HG03469 (cell line): Measurements from ENCODE around the gene USP32.
"Not testable (repeated sequence)": the region's sequence is repeated elsewhere in the genome, so short reads cannot be mapped to it uniquely, and the experiment has no call there.

ENCODE experiments used
- ATAC-seq: cut with Tn5 transposase; IDR thresholded peaks from one replicate; pipeline ENCODE4 v1.9.1; 2021; ENCODE audit warnings: mild to moderate bottlenecking, moderate library complexity, moderate number of reproducible peaks; ENCODE audit not compliant: unreplicated experiment

The USP32 gene

DNA sequence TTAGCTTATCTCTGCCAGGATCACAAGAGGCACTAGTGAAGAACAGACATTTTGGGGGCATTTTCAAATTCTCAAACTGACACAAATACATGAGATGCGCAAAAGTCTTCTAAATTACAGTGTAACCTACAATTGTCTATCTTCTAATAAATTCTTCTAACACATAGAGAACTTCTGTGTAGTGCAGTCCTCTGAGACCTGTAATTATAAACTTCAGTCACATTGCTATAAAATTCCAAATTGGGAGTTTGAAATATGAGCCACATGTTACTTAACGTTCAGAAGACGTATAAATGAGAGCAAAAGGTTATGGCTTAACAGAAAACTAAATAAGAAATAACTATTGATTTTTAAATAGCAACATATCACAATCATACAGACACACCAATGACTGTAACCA lies 12.5 kb downstream of the USP32 start:
- not testable (repeated sequence) for ATAC-seq

DNA sequence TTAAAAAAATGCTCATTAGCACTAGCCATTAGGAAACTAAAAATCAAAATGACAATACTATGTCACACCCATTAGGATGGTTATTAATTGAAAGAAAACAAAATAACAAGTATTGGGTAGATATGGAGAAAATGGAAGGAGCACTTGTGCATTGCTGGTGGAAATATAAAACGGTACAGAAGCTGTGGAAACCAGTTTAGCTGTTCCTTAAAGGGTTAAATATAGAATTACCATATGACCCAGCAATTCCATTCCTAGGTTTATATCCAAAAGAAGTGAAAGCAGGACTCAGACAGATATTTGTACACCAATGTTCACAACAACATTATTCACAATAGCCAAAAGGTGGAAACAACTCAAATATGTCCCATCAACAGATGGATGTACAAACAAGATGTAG lies 13.7 kb downstream of the USP32 start:
- not testable (repeated sequence) for ATAC-seq

DNA sequence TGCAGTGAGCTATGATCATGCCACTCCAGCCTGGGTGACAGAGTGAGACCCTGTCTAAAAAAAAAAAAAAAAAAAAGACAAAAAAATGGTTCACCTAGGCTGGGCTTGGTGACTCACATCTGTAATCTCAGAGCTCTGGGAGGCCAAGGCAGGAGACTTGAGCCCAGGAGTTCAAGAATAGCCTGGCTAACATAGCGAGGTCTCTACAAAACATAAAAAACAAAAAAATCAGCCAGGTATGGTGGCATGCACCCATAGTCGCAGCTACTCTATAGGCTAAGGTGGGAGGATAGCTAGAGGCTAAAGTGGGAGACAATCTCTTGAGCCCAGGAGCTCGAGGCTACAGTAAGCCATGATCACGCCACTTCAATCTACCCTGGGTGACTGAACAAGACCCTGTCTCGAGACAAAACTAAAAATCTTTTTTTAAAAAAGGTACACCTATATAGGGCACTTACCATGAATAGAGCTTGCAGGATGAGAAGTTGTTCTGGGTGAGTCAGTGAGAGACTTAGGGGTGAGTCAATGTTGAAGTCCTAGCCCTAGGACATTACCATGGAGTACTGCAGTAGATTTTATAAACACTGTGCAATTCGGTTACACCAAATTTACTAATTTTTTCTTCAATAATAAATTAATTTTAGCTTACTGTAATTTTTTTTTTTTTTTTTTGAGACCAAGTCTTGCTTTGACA lies 19.0 kb downstream of the USP32 start:
- no peak for ATAC-seq

DNA sequence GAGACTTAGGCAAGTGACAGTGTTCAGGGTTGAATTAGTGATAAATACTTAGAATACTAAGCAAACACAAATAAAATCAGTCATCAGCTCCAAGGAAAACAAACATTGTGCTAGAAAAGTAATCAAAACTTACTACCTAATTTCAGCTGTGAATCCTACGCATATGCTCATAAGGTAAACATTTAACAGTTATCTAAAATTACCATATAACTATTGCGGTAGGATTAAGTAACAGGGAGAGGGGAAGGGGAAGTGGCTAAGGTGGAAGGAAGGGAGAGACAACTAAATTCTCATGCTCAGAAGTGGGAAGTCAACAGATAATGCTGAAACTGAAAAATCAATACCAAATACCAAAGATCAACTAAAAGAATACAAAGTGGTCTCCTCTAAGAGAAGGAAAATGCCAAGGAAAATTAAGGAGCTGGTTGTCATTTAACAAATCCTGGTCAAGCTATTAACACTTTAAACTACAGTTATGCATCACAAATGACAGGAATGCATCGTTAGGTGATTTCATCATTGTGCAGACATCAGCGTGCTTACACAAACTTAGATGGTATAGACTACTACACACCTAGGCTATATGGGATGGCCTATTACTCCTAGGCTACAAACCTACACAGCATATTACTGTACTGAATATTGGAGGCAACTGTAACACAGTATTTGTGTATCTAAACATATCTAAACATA lies 20.0 kb downstream of the USP32 start:
- ATAC-seq, result no peak

DNA sequence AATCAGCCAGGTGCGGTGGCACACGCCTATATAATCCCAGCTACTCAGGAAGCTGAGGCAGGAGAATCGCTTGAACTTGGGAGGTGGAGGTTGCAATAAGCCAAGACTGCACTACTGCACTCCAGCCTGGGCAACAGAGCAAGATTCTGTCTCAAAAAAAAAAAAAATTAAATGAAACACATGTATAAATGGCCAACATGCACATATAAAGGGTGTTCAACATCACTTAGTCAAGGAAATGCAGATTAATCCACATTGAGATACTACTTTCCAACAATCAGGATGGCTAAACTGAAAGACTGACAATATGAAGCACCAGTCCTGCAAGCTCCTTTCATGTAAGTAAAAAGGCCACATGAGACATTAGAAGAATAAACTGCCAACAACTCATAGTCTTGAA lies 20.5 kb downstream of the USP32 start:
- ATAC-seq, result no peak

DNA sequence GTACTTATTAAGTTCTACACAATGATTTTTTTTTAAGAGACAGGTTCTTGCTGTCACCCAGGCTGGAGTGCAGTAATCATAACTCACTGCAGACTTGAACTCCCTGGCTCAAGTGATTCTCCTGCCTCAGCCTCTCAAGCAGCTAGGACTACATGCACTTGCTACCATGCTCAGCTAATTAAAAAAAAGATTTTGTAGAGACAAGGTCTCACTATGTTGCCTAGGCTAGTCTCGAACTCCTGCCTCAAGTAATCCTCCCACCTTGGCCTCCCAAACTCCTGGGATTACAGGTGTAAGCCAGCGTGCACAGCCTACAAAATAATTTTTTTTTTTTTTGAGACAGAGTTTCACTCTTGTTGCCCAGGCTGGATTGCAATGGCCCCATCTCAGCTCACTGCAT lies 22.2 kb downstream of the USP32 start:
- no peak for ATAC-seq

DNA sequence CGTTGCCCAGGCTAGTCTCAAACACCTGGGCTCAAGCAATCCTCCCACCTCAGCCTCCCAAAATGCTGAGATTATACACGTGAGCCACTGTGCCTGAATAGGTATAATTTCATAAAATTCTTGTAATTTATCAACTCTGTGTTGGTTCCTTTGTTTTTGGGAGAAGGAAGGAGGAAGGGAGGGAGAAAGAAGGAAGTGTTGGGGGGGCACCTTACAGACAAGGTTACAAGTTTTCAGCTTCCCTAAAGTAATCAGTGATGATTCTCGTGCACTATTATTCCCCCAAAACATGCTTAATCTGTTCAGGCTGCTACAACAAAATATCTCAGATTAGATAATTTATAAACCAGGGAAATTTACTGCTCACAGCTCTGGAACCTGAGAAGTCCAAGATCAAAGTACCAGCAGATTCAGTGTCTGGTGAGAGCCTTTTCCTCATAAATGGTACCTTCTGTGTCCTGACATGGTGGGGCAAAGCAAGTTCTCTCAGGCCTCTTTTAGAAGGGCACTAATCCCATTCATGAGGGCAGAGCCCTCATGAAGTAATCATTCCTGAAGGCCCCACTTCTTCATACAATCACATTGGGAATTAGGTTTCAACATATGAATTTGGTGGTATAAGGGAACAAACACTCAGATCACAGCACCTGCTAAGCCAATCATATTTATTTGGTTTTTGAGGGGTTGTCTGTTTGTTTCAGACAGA lies 28.1 kb downstream of the USP32 start:
- ATAC-seq, result no peak

DNA sequence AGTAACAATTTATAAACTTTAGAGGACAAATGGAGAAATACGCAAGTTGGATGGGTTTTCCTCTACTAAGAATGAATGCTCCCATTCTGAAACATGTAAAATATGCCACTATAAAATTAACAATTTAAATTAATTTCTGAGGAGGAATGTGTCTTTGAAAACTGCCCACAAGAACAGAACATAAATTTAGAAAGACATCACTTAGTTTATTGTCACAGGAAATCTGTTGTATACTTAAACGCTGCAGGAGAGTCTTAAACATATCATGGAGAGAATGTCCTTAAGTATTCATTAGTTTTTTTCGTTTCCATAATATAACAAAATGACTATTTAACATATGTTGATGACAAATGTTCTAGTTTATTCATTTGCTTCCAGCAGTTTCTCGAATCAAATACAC lies 29.6 kb downstream of the USP32 start:
- ATAC-seq, result no peak

DNA sequence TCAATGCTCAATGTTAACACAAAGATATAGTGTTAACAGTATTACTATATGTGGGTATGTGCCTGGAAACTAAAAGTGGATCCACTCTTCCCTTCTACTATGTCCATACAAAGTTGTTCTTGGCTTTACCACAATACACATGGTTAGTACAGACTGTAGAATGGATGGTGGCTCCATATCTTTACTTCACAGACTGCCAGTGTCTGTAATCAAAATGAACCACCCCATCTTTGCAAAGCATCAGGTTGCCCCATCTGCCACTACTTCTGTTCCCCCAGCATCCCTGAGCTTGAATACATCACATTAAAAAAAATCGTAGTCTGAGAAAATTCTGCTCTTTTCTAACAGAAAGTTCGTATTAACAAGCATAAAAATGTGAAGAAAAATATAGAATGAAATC lies 30.0 kb downstream of the USP32 start:
- ATAC-seq, result no peak

DNA sequence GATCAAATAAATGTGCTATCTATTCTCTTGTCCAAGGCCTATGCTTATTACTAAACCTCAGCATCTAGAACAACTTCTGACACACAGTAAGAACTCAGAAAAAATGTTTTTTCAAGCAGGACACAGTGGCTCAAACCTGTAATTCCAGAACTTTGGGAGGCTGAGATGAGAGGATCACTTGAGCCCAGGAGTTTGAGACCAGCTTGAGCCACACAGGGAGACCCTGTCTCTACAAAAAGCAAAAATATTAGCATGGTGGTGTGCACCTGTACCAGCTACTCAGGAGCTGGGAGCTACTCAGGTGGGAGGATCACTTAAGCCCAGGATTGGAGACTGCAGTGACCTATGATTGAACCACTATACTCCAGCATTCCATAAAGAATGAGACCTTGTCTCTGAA lies 32.5 kb downstream of the USP32 start:
- ATAC-seq, result no peak

DNA sequence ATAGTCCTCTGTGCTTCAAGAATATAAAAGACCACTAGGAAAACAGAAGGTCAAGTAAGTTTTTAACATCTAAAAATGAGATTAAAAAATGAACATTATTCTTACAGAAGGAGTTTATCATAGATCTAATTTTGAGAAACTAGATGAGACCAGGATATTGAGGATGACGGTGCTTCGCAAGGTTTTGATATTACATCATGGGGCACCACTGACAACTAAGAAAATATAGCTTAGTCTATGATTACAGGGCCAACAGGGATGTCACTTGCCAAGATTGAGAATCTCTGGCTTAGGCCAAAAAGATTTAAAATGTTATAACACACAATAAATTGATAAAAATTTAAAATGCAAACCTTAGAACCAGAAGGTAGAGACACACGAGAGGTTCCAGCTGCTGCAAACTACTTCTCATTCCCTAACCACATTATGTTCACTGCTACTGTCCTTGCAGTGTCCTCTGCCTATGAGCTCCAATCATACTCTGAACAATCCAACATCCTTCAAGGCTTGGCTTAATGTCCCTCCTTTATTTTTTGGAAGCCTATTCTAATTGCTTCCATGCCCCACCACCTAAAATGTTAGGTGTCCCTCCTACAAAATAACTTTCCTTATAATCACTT lies 33.2 kb downstream of the USP32 start:
- ATAC-seq, result no peak

DNA sequence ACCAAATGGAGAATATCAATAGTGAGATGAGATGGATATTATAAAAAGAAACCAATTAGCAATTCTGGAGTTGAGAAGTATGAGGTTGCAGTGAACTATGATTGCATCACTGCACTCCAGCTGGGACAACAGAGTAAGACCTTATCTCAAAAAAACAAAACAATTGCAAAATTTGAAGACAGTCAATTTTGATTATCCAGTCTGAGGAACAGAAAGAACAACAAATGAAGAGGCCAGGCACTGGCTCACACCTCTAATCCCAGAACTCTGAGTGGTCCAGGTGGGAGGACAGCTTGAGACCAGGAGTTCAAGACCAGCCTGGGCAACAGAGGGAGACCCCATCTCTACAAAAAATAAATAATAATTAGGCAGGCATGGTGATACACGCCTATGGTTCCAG lies 35.0 kb downstream of the USP32 start:
- ATAC-seq, result no peak

DNA sequence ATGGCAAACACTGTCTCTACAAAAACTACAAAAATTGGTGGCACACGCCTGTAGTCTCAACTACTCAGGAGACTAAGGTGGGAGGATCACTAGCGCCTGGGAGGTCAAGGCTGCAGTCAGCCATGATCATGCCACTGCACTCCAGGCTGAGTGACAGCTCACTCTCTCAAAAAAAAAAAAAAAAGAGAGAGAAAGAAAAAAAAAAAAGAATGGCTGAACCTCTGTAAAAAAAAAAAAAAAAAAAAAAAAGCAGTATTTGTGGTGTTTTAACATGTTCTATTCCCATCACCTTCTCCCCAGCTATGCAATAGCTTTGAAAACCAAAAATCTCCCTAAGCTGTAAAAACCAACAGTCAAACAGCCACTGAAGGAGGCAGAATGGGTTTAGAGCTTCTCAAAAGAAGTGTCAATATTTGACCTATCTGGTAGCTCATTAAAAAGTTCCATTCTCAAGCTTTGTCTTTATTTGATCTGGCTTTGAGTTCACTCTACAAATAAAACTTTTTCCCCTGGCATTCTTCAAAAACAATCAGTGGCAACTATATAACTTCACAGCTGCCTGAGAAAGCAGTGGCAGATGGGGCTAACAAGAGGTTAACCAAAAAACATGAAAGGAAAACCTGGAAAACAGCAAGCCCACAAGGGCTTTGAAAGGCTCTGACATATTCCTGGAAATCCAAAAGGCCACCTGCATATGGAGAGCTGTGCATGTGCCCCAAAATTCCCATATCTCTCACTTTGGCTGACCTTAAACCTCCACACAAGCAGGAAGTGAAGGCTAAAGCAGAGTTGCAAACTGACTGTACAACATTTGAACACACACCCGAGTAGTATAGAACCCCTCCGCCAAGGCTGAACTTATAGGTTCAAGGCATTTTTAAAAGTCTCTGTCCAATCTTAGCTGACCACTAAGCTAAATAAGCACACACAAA lies 36.0 kb downstream of the USP32 start:
- ATAC-seq, result no peak

DNA sequence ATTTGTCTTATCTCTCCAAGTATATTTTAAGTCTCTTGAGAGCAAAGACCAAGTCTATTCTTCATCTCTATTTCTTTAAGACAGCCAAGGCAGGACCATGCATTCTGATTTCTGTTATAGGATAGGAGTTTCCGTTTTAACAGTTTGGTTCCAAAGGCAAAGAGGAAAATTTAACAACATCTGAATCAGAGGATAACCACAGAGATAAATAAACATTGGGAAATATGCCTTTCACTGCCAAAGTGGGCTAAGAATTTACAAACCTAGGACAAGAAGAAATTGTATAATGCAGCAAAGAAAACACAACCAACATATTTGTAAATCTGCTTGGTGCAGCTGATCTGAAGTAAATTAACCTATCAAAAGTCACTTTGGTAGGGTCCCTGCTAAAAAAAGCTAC lies 37.7 kb downstream of the USP32 start:
- ATAC-seq, result no peak

DNA sequence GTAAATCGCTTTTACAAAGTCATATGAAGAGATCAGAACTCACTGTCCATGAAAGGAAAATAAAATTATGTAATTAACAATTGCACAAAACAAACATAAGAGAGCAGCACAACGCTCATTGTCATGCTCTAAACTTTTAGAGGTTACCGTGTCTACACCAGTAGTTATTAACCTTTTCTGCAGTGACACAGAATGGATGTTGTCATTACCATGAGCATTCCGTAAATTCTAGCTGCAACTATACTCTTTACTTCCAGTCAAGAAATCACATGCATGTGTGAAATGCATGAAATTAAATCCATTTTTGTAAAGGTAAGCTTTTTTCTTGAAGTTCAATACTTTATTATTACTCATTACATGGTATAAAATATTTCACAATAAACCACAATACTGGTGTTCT lies 38.2 kb downstream of the USP32 start:
- no peak for ATAC-seq

DNA sequence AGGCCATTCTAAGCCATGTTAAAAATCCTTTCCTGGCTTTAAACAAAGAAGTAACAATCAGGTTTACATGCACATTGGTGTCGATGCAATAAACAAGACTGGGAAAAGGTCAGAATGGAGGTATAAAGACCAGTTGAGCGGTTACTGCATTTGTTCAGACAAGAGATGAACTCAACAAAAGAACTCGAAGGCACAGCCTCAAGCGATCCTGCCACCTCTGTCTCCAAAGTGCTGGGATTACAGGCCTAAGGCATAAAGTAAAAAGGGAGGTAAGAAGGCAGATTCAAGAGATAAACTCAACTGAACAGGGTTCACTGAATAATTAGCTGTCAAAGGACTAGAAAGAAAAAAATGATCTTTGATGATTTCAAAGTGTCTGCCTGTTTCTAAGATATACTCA lies 39.4 kb downstream of the USP32 start:
- no peak for ATAC-seq

DNA sequence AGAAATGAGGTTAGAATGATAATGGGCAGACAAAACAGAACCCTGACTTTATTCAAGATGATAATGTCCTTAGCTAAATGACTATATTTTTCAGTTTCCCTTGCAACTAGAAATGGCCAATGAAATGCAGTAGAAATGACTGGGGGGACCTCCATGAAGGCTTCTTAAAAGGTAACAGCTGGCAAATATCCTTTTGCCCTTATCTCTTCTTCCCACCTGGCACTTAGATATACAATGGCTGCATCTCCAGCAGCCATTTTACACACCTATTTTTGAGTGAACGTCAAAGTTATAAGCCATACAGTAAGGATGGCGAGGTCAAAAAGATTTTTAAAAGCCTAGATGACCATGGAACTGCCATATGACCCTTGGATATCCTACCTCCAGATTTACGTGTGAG lies 39.9 kb downstream of the USP32 start:
- ATAC-seq, result no peak

DNA sequence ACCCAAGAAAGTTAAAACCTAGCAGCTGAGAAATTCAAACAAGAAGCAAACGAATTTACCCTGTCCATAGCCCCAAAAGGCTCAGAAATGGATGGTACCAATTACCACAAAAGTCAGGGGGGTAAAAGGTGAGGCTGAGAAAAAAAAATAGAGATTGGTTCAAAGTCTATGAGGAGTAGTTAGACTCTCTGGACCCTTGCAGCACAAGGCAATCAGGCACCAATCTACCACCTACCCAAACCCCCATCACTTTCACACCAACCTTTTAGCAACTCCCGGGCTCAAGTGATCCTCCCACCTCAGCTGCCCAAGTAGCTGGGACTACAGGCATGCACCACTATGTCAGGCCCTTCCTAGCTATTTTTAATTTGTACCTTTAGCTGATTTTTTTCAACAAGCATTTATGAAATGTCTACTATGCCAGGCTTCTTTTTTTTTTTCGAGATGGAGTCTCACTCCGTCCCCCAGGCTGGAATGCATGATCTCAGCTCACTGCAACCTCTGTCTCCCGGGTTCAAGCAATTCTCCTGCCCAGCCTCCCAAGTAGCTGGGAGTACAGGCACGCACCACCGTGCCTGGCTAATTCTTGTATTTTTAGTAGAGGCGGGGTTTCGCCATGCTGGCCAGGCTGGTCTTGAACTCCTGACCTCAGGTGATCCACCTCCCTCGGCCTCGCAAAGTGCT lies 40.8 kb downstream of the USP32 start:
- ATAC-seq, result no peak

DNA sequence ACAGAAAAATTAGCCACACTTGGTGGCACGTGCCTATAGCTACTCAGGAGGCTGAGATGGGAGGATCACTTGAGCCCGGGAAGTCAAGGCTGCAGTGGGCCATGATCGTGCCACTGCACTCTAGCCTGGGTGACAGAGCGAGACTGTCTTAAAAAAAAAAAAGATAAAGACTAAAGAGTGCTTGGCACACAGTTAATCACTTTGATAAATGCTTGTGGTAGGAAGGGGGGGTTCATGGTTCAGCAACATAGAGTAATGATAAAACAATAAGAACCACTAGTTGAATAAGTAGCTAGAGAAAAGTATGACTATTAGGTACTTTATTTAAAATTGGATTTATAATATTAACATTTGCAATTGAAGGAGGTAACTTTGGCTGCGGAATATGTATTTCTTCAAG lies 43.3 kb downstream of the USP32 start:
- no peak for ATAC-seq

DNA sequence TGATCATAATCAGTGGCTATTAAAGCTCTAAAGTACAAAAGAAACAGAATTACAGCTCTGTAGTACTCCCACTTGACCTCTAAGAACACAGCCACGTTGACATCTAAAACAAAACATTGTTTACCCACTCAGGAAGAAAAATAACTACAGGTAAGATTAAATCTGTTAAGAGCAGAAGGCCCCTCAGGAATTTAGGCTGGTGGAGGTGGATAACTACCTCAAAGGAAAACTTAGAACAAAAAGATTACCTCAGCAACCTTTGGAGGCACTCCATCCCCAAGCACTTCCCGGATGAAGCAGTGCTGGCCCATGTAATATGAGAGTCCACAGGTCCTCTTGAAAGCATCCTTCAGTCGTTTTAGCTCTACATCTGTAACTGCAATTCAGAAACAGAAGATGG lies 46.7 kb downstream of the USP32 start:
- no peak for ATAC-seq
